Right kidney (tissue), 1 donor: Measurements from ENCODE around the gene SLC7A9.
A peak's percentile ranks its signal among the peaks of the same experiment; 100 is the strongest.

Experiments used
- DNase-seq: peaks from one replicate; pipeline ENCODE4 v3.0.0-alpha.2; 2016

SLC7A9 gene

GRCh38 chr19:32828139-32828538, 41.4 kb downstream of the SLC7A9 start:
- DNase-seq: no peak

DNA sequence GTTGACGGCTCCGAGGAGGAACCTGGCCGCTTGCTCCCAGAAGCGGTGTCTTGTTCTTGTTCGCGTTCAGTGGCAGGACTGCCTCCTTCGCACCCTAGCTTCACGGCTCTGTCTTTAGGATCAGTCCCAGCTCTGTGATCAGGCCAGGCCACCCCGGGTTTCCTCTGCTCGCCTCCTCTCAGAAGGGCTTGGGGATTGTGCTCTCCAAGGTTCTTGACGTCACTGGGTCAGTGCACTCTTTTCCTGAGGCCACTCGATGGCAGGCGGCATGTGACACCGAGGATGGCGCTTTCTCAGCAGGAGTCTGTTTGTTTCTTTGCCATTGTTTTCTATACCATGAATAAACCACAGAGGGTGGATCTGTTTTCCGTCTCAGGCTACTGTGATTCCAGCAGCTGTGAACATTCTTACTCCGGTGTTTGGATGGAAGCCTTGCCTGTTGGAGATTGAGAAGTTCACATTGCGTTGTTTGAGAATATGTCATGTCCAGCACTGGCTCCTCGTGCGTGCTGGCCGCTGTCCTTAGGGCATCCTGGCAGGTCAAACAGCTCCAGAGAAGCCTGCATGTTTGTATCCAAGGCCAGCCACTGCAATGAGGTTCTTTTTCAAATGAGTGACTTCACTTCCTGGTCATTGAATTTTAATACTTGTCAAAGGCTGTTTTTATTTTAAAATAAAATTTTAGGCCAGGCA, 44.5 kb downstream of the SLC7A9 start:
- DNase-seq: peak; percentile 41

- DNase-seq: peak; percentile 44
These were observed 45.3 kb downstream of the SLC7A9 start for GRCh38 chr19:32824191-32824751.

- no peak for DNase-seq
These were observed 45.8 kb downstream of the SLC7A9 start for GRCh38 chr19:32823747-32824102.

GRCh38 chr19:32822916-32823746, 46.4 kb downstream of the SLC7A9 start:
- no peak for DNase-seq

DNA sequence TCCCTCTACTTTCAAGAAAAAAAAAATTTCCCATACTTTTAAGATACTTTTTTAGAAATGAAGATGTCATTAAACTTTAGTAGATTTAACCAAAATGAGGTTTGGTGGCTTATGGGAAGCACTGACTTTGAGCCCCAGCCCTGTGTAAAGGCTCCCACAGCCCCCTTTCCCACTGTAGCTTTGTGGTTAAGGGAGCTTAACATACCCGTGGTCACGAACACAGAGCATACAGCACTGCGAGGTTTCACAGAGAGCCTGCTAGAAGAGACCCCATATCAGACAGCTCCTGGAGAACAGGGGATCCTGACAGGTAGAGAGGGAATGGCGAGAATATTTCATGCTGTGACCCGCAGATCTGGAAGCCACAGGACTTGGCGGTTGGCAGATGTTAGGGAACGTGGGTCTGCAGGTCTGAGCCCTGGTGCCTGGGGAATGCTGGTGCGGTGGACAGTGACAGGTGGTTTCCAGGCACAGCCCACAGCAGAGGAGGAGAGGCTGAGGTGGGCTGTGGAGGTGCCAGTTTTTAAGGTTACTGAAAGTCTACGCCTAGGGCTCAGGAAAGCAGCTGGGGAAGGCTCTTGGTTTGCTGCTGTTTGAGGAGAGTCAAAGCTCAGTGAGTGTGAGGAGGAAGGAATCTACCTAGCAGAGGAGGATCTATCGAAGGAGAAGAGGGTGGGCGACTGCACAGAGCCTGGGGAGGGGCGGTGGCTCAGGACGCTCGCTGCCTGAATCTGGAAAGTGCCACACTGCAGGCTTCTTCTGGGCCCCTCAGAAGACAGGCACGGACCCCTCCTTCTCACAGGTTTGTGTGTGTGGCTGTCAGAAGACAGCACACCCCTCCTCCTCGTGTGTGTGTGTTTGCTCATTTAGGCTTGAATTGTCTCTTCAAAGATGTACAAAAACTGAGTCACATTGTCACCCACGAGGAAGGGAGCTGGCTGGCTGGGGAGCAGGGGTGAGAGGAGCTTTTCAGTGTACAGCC, 49.9 kb downstream of the SLC7A9 start:
- DNase-seq: no peak

- DNase-seq: no peak
These were observed 51.0 kb downstream of the SLC7A9 start for GRCh38 chr19:32818536-32818935.

- no peak for DNase-seq
These were observed 51.7 kb downstream of the SLC7A9 start for GRCh38 chr19:32817569-32818476.

- no peak for DNase-seq
These were observed 52.9 kb downstream of the SLC7A9 start for GRCh38 chr19:32816555-32817099.

- DNase-seq: no peak
These were observed 54.9 kb downstream of the SLC7A9 start for GRCh38 chr19:32814624-32815023.

- no peak for DNase-seq
These were observed 55.6 kb downstream of the SLC7A9 start for GRCh38 chr19:32813862-32814425.

- DNase-seq: no peak
These were observed 57.0 kb downstream of the SLC7A9 start for GRCh38 chr19:32812571-32812970.

- no peak for DNase-seq
These were observed 57.5 kb downstream of the SLC7A9 start for GRCh38 chr19:32812036-32812435.

GRCh38 chr19:32811151-32811550, 58.4 kb downstream of the SLC7A9 start:
- DNase-seq: no peak

DNA sequence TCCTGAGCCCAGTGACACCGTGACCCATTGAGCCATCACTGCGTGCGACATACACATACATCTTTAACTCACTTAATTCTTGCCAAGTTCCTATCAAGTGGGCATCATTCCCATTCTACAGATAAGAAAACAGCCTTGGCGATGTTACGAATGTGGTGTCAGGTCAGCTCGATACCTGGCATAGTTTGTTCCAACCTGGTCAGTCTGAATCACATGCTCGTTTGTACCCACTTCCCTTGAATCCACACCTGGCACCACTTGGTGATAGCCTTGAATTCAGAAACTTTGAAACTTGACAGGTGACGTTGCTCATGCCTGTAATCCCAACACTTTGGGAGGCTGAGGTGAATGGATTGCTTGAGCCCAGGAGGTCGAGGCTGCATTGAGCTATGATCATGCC, 59.1 kb downstream of the SLC7A9 start:
- DNase-seq: no peak

- no peak for DNase-seq
These were observed 59.8 kb downstream of the SLC7A9 start for GRCh38 chr19:32809754-32810153.

DNA sequence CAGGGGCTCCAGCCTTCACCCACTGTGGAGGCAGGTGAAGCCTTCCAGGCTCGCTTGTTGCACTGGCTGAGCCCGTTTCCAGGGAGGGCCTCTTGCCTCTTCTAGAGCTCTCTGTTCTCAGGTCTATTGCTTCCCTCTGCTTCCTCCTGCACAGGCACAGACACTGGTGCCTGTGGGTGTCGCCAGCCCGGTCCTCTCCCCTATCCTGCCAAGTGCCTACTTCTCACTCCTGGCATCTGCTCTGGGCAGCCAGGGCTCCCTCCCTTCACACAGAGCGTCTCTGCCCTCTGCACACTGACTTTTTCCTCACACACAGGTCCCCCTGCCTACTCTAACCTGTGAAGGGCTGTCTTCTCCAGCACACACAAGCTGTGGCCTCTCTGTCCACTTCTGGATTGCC, 60.3 kb downstream of the SLC7A9 start:
- no peak for DNase-seq

- DNase-seq: no peak
These were observed 61.3 kb downstream of the SLC7A9 start for GRCh38 chr19:32808236-32808635.

DNA sequence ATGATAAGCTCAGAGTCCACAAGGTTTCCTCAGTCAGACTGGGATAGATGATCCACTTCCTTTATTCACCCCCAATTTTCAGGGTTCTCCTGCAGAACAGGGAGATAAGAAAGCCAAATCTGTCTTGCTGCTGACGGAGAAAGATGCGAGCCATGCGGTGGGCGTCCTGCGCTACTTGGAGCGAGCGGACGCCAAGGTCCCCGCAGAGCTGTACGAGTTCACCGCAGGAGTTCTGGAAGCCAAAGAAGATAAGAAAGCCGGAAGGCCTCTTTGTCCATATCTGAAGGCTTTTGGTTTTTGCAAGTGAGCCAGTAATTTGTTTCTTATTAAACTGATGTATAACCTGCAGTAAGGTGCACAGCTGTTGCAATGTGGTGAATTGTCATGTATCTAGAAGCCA, 66.7 kb downstream of the SLC7A9 start:
- no peak for DNase-seq

DNA sequence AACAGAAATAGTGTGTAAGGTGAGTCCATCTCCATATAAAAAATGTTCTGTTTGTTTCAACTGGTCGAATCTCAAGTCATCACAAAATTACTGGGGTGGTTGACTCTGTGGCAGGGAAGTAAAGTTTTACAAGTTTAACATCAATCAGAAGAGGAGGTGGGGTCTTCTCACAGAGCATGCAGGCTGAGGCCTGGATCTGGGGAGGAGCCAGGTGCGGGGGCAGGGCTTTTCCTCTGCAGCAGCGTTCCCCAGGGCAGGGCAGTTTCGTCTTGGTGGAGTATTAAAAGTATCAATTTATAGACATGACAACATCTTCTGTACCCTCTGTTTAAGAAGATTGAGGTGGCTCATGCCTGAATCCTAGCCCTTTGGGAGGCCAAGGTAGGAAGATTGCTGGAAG, 68.8 kb downstream of the SLC7A9 start:
- DNase-seq: no peak

GRCh38 chr19:32800191-32800590, 69.4 kb downstream of the SLC7A9 start:
- no peak for DNase-seq
